ENCODE data around the gene GDF3.
A peak's percentile ranks its signal among the peaks of the same experiment; 100 is the strongest.
"Not testable (repeated sequence)": the region's sequence is repeated elsewhere in the genome, so short reads cannot be mapped to it uniquely, and the experiment has no call there.

The GDF3 gene

DNA sequence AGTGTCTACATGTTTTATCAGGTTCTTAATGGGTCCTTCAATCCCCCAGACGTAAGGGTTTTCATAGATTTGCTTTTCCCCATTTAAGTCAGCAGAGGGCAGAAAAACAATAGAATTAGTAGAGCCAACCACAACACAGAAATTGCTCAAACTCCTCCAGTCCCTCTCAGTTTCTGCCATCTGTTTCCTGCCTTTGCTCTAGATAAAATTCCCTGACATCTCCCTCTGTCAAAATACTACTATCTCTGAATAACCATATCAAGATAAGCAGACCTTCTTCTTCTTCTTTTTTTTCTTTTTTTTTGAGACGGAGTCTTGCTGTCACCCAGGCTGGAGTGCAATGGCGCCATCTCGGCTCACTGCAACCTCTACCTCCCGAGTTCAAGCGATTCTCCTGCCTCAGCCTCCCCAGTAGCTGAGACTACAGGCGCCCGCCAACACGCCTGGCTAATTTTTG, 18.1 kb downstream of the GDF3 start:
- peak; percentile 96 to 98 (median 97) for DNase-seq
- ChIA-PET CTCF (interaction anchor here (0.7 to 3.5 kb wide), 17 partner anchors 11 to 229 kb away, joined by 3 to 21 read pairs (median 3); partner anchors contain the start of gene GDF3), POLR2A (interaction anchor here (1.5 kb wide), 1 partner anchor 18 kb away, joined by 3 read pairs; the partner anchor contains the start of gene GDF3)
- WGBS (ENCODE audit: insufficient coverage), result 0% methylated on average over 2 of the region's 9 CpGs
- Histone ChIP-seq H3K4me3 (ENCODE audit: control insufficient read depth in 1 of 7, extremely low read depth in 1 of 7, insufficient read depth in 4 of 7, low read depth in 2 of 7, low read length in 6 of 7) (peak overlapping the region in 1 of 7 experiments; percentile 33), H3K4me1 (ENCODE audit: control extremely low read depth in 1 of 4, control insufficient read depth in 4 of 4, insufficient read depth in 4 of 4, low read length in 3 of 4) (peaks cover 16 to 48% (median 47%) of the 10 kb centered on the region in 4 experiments)
- H3K27me3 ChIP-seq (replicated peaks in 2 of 5; ENCODE audit: control insufficient read depth in 4 of 5, insufficient read depth in 5 of 5, low read length in 4 of 5); H3K9me3 ChIP-seq (ENCODE audit: control extremely low read depth in 1 of 5, control insufficient read depth in 4 of 5, insufficient read depth in 2 of 5, low read depth in 1 of 5, low read length in 4 of 5); H3K36me3 ChIP-seq (ENCODE audit: control insufficient read depth in 4 of 4, insufficient read depth in 4 of 4, low read length in 3 of 4); H3K27ac ChIP-seq (ENCODE audit: insufficient read depth in 1 of 2, low read depth in 1 of 2, low read length in 2 of 2, poor library complexity in 1 of 2, severe bottlenecking in 2 of 2): not testable (repeated sequence)

GRCh38 chr12:7675455-7675854, 20.1 kb downstream of the GDF3 start:
- ChIA-PET CTCF (interaction anchor here (0.8 to 3.5 kb wide), 9 partner anchors 9 to 133 kb away, joined by 3 to 21 read pairs (median 6); no protein-coding TSS in a partner anchor), POLR2A (interaction anchor here (1.3 kb wide), 1 partner anchor 20 kb away, joined by 3 read pairs; no protein-coding TSS in a partner anchor)
- H3K36me3 ChIP-seq (ENCODE audit: control insufficient read depth in 4 of 4, insufficient read depth in 4 of 4, low read length in 3 of 4); H3K27me3 ChIP-seq (replicated peaks in 2 of 5; ENCODE audit: control insufficient read depth in 4 of 5, insufficient read depth in 5 of 5, low read length in 4 of 5); H3K9me3 ChIP-seq (ENCODE audit: control extremely low read depth in 1 of 5, control insufficient read depth in 4 of 5, insufficient read depth in 2 of 5, low read depth in 1 of 5, low read length in 4 of 5): not testable (repeated sequence)
- peaks cover 16 to 45% (median 42%) of the 10 kb centered on the region in 4 experiments for H3K4me1 ChIP-seq (ENCODE audit: control extremely low read depth in 1 of 4, control insufficient read depth in 4 of 4, insufficient read depth in 4 of 4, low read length in 3 of 4)
- H3K27ac ChIP-seq (ENCODE audit: insufficient read depth in 1 of 2, low read depth in 1 of 2, low read length in 2 of 2, poor library complexity in 1 of 2, severe bottlenecking in 2 of 2), result peak overlapping the region; percentile 78 to 82
- DNase-seq, result peak; percentile 70 to 96 (median 94)
- 0% methylated on average over 4 of the region's 6 CpGs for WGBS (ENCODE audit: insufficient coverage)
- H3K4me3 ChIP-seq (ENCODE audit: control insufficient read depth in 1 of 7, extremely low read depth in 1 of 7, insufficient read depth in 4 of 7, low read depth in 2 of 7, low read length in 6 of 7), result peak overlapping the region in 2 of 7 experiments; percentile 23 to 26

GRCh38 chr12:7668171-7668570, 27.4 kb downstream of the GDF3 start:
- Histone ChIP-seq H3K9me3 (ENCODE audit: control extremely low read depth in 1 of 5, control insufficient read depth in 4 of 5, insufficient read depth in 2 of 5, low read depth in 1 of 5, low read length in 4 of 5) (no peaks in the 10 kb centered on the region), H3K27me3 (replicated peaks in 2 of 5; ENCODE audit: control insufficient read depth in 4 of 5, insufficient read depth in 5 of 5, low read length in 4 of 5) (no peaks in the 10 kb centered on the region), H3K4me3 (ENCODE audit: control insufficient read depth in 1 of 7, extremely low read depth in 1 of 7, insufficient read depth in 4 of 7, low read depth in 2 of 7, low read length in 6 of 7) (no peak overlapping the region), H3K27ac (ENCODE audit: insufficient read depth in 1 of 2, low read depth in 1 of 2, low read length in 2 of 2, poor library complexity in 1 of 2, severe bottlenecking in 2 of 2) (no peak overlapping the region), H3K36me3 (ENCODE audit: control insufficient read depth in 4 of 4, insufficient read depth in 4 of 4, low read length in 3 of 4) (no peaks in the 10 kb centered on the region), H3K4me1 (ENCODE audit: control extremely low read depth in 1 of 4, control insufficient read depth in 4 of 4, insufficient read depth in 4 of 4, low read length in 3 of 4) (peaks cover 0 to 3% (median 0%) of the 10 kb centered on the region in 4 experiments)
- ChIA-PET CTCF (interaction anchor here (0.5 to 4.6 kb wide), 7 partner anchors 8 to 137 kb away, joined by 3 to 38 read pairs (median 4); no protein-coding TSS in a partner anchor), POLR2A (no interaction called here)
- no peak for DNase-seq
- 85% methylated on average over 3 of the region's 5 CpGs for WGBS (ENCODE audit: insufficient coverage)

- Histone ChIP-seq H3K27ac (ENCODE audit: insufficient read depth in 1 of 2, low read depth in 1 of 2, low read length in 2 of 2, poor library complexity in 1 of 2, severe bottlenecking in 2 of 2) (no peak overlapping the region), H3K27me3 (replicated peaks in 2 of 5; ENCODE audit: control insufficient read depth in 4 of 5, insufficient read depth in 5 of 5, low read length in 4 of 5) (no peaks in the 10 kb centered on the region), H3K36me3 (ENCODE audit: control insufficient read depth in 4 of 4, insufficient read depth in 4 of 4, low read length in 3 of 4) (no peaks in the 10 kb centered on the region), H3K4me3 (ENCODE audit: control insufficient read depth in 1 of 7, extremely low read depth in 1 of 7, insufficient read depth in 4 of 7, low read depth in 2 of 7, low read length in 6 of 7) (no peak overlapping the region), H3K4me1 (ENCODE audit: control extremely low read depth in 1 of 4, control insufficient read depth in 4 of 4, insufficient read depth in 4 of 4, low read length in 3 of 4) (peaks cover 0 to 3% (median 0%) of the 10 kb centered on the region in 4 experiments), H3K9me3 (ENCODE audit: control extremely low read depth in 1 of 5, control insufficient read depth in 4 of 5, insufficient read depth in 2 of 5, low read depth in 1 of 5, low read length in 4 of 5) (no peaks in the 10 kb centered on the region)
- POLR2A ChIA-PET, result interaction anchor here (0.8 kb wide), 1 partner anchor 9 kb away, joined by 3 read pairs; no protein-coding TSS in a partner anchor
- WGBS (ENCODE audit: insufficient coverage), result 64% methylated on average over 3 of the region's 4 CpGs
- CTCF ChIA-PET, result interaction anchor here (0.9 to 4.6 kb wide), 6 partner anchors 14 to 141 kb away, joined by 3 to 38 read pairs (median 5); no protein-coding TSS in a partner anchor
- DNase-seq, result peak; percentile 56 to 73 (median 71)
These were observed 28.4 kb downstream of the GDF3 start for GRCh38 chr12:7667125-7667524.

GRCh38 chr12:7666595-7666994, 29.0 kb downstream of the GDF3 start:
- no CpG with 5 or more reads among the region's 5 CpGs for WGBS (ENCODE audit: insufficient coverage)
- Histone ChIP-seq H3K9me3 (ENCODE audit: control extremely low read depth in 1 of 5, control insufficient read depth in 4 of 5, insufficient read depth in 2 of 5, low read depth in 1 of 5, low read length in 4 of 5) (no peaks in the 10 kb centered on the region), H3K36me3 (ENCODE audit: control insufficient read depth in 4 of 4, insufficient read depth in 4 of 4, low read length in 3 of 4) (no peaks in the 10 kb centered on the region), H3K27me3 (replicated peaks in 2 of 5; ENCODE audit: control insufficient read depth in 4 of 5, insufficient read depth in 5 of 5, low read length in 4 of 5) (no peaks in the 10 kb centered on the region), H3K4me1 (ENCODE audit: control extremely low read depth in 1 of 4, control insufficient read depth in 4 of 4, insufficient read depth in 4 of 4, low read length in 3 of 4) (peaks cover 0 to 3% (median 0%) of the 10 kb centered on the region in 4 experiments), H3K27ac (ENCODE audit: insufficient read depth in 1 of 2, low read depth in 1 of 2, low read length in 2 of 2, poor library complexity in 1 of 2, severe bottlenecking in 2 of 2) (no peak overlapping the region), H3K4me3 (ENCODE audit: control insufficient read depth in 1 of 7, extremely low read depth in 1 of 7, insufficient read depth in 4 of 7, low read depth in 2 of 7, low read length in 6 of 7) (no peak overlapping the region)
- POLR2A ChIA-PET, result interaction anchor here (0.8 kb wide), 1 partner anchor 8 kb away, joined by 3 read pairs; no protein-coding TSS in a partner anchor
- CTCF ChIA-PET, result interaction anchor here (0.5 to 4.6 kb wide), 10 partner anchors 8 to 203 kb away, joined by 3 to 38 read pairs (median 4); no protein-coding TSS in a partner anchor
- DNase-seq, result peak in 1 of 3 donors; percentile 35

GRCh38 chr12:7661741-7662140, 33.8 kb downstream of the GDF3 start:
- no peaks in the 10 kb centered on the region for H3K36me3 ChIP-seq (ENCODE audit: control insufficient read depth in 4 of 4, insufficient read depth in 4 of 4, low read length in 3 of 4)
- WGBS (ENCODE audit: insufficient coverage), result 100% methylated on average over 2 of the region's 5 CpGs
- H3K9me3 ChIP-seq (ENCODE audit: control extremely low read depth in 1 of 5, control insufficient read depth in 4 of 5, insufficient read depth in 2 of 5, low read depth in 1 of 5, low read length in 4 of 5), result no peaks in the 10 kb centered on the region
- H3K4me3 ChIP-seq (ENCODE audit: control insufficient read depth in 1 of 7, extremely low read depth in 1 of 7, insufficient read depth in 4 of 7, low read depth in 2 of 7, low read length in 6 of 7), result no peak overlapping the region
- H3K4me1 ChIP-seq (ENCODE audit: control extremely low read depth in 1 of 4, control insufficient read depth in 4 of 4, insufficient read depth in 4 of 4, low read length in 3 of 4), result peaks cover 4 to 24% (median 12%) of the 10 kb centered on the region in 4 experiments
- H3K27me3 ChIP-seq (replicated peaks in 2 of 5; ENCODE audit: control insufficient read depth in 4 of 5, insufficient read depth in 5 of 5, low read length in 4 of 5), result no peaks in the 10 kb centered on the region
- ChIA-PET POLR2A (no interaction called here), CTCF (interaction anchor here (1.1 kb wide), 1 partner anchor 687 kb away, joined by 3 read pairs; no protein-coding TSS in a partner anchor)
- DNase-seq, result no peak
- H3K27ac ChIP-seq (ENCODE audit: insufficient read depth in 1 of 2, low read depth in 1 of 2, low read length in 2 of 2, poor library complexity in 1 of 2, severe bottlenecking in 2 of 2), result no peak overlapping the region

DNA sequence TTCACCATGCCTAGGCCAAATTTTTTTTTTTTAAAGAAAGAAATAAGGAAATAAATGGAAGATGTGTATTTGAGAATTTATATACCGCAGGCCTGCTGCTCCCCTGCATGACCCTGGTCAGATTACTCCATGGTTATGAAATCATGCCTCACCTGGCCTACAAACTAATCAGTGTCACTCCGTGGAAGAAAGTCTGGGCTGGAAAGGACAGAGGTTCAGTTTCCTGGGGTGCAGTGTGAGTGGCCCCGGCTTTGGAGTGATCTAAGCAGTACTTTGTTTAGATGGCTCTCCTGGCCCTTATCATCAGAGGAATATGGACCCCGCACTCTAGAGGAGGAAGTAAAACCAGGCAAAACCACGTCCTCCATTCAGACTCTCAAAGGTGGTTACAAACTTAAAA, 39.5 kb downstream of the GDF3 start:
- H3K4me3 ChIP-seq (ENCODE audit: control insufficient read depth in 1 of 7, extremely low read depth in 1 of 7, insufficient read depth in 4 of 7, low read depth in 2 of 7, low read length in 6 of 7), result no peak overlapping the region
- 55% methylated on average over 5 of the region's 5 CpGs for WGBS (ENCODE audit: insufficient coverage)
- peak in 1 of 3 donors; percentile 42 for DNase-seq
- H3K27me3 ChIP-seq (replicated peaks in 2 of 5; ENCODE audit: control insufficient read depth in 4 of 5, insufficient read depth in 5 of 5, low read length in 4 of 5), result no peaks in the 10 kb centered on the region
- H3K9me3 ChIP-seq (ENCODE audit: control extremely low read depth in 1 of 5, control insufficient read depth in 4 of 5, insufficient read depth in 2 of 5, low read depth in 1 of 5, low read length in 4 of 5), result no peaks in the 10 kb centered on the region
- CTCF ChIA-PET, result interaction anchor here (0.8 to 1.1 kb wide), 4 partner anchors 9 to 16 kb away, joined by 3 to 5 read pairs (median 4); no protein-coding TSS in a partner anchor
- peaks cover 7 to 29% (median 19%) of the 10 kb centered on the region in 4 experiments for H3K4me1 ChIP-seq (ENCODE audit: control extremely low read depth in 1 of 4, control insufficient read depth in 4 of 4, insufficient read depth in 4 of 4, low read length in 3 of 4)
- no peaks in the 10 kb centered on the region for H3K36me3 ChIP-seq (ENCODE audit: control insufficient read depth in 4 of 4, insufficient read depth in 4 of 4, low read length in 3 of 4)
- H3K27ac ChIP-seq (ENCODE audit: insufficient read depth in 1 of 2, low read depth in 1 of 2, low read length in 2 of 2, poor library complexity in 1 of 2, severe bottlenecking in 2 of 2), result no peak overlapping the region
- POLR2A ChIA-PET, result no interaction called here
